Mesendoderm (in vitro differentiated cells): ENCODE measurements around the gene NOS1. TPM values are rescaled to one million over a fixed set of nuclear protein-coding genes. Genes with fewer than 3 reads are reported as not detected.
A peak's percentile ranks its signal among the peaks of the same experiment; 100 is the strongest.

ENCODE experiments used
- DNase-seq: peaks from one replicate; pipeline ENCODE4 v3.0.0; 2013
- H2AK5ac ChIP-seq: 2 replicates; pipeline ENCODE4 v1.6.1; 2013; ENCODE audit warnings: low read length, inconsistent platforms
- H2BK120ac ChIP-seq: 2 replicates; pipeline ENCODE4 v1.6.1; 2013; ENCODE audit warnings: low read depth, mild to moderate bottlenecking, low read length, moderate library complexity, mixed read lengths
- H2BK15ac ChIP-seq: replicated peaks from 2 replicates; pipeline ENCODE4 v1.6.1; 2013; ENCODE audit warnings: low read depth, mild to moderate bottlenecking, moderate library complexity
- H2BK5ac ChIP-seq: 2 replicates; pipeline ENCODE4 v1.6.1; 2013; ENCODE audit warnings: low read length, inconsistent platforms
- H3K18ac ChIP-seq: 2 replicates; pipeline ENCODE4 v1.6.1; 2013; ENCODE audit warnings: mild to moderate bottlenecking, low read length, mixed read lengths
- H3K23ac ChIP-seq: one replicate; pipeline ENCODE4 v1.6.1; 2013; ENCODE audit warnings: low read length
- H3K27ac ChIP-seq: 2 replicates; pipeline ENCODE4 v1.5.1; 2013; ENCODE audit warnings: low read depth, mild to moderate bottlenecking, inconsistent platforms, low read length, moderate library complexity
- H3K27me3 ChIP-seq: 2 replicates; pipeline ENCODE4 v1.6.1; 2013; ENCODE audit warnings: low read length, control low read depth, mild to moderate bottlenecking, inconsistent platforms; ENCODE audit not compliant: insufficient read depth, poor library complexity
- H3K36me3 ChIP-seq: 2 replicates; pipeline ENCODE4 v1.6.1; 2013; ENCODE audit warnings: low read length, inconsistent platforms; ENCODE audit not compliant: control insufficient read depth, insufficient read depth
- H3K4ac ChIP-seq: one replicate; pipeline ENCODE4 v1.6.1; 2013; ENCODE audit warnings: low read depth, mild to moderate bottlenecking, low read length, moderate library complexity
- H3K4me1 ChIP-seq: 2 replicates; pipeline ENCODE4 v1.6.1; 2013; ENCODE audit warnings: low read depth, low read length, inconsistent platforms; ENCODE audit not compliant: control insufficient read depth
- H3K4me2 ChIP-seq: 2 replicates; pipeline ENCODE4 v1.6.1; 2013; ENCODE audit warnings: low read length
- H3K4me3 ChIP-seq: 2 replicates; pipeline ENCODE4 v1.5.1; 2013; ENCODE audit warnings: mild to moderate bottlenecking, low read length
- H3K56ac ChIP-seq: one replicate; pipeline ENCODE4 v1.6.1; 2013; ENCODE audit warnings: low read length
- H3K79me1 ChIP-seq: 2 replicates; pipeline ENCODE4 v1.6.1; 2013; ENCODE audit warnings: low read length, inconsistent platforms
- H3K79me2 ChIP-seq: 2 replicates; pipeline ENCODE4 v1.6.1; 2013; ENCODE audit warnings: mild to moderate bottlenecking, low read length; ENCODE audit not compliant: control insufficient read depth, insufficient read depth
- H3K9ac ChIP-seq: 2 replicates; pipeline ENCODE4 v1.6.1; 2013; ENCODE audit warnings: low read length, inconsistent platforms
- H4K5ac ChIP-seq: one replicate; pipeline ENCODE4 v1.6.1; 2013; ENCODE audit warnings: low read length
- H4K8ac ChIP-seq: one replicate; pipeline ENCODE4 v1.6.1; 2013; ENCODE audit warnings: low read depth, mild to moderate bottlenecking, control low read depth, low read length, moderate library complexity
- WGBS: extraction: QIAGEN DNeasy Blood & Tissue Kit; methylation state at CpG from one replicate; pipeline ENCODE4 v1.1.7; 2013; ENCODE audit warnings: low lambda C conversion rate, missing lambda C conversion rate; ENCODE audit not compliant: insufficient coverage; ENCODE audit errors: extremely low coverage; 5-methylcytosine and 5-hydroxymethylcytosine counted together
- polyA plus RNA-seq, 2 experiments: library from polyadenylated mRNA; stranded (reverse); fragments of 200-250 nt; gene quantifications; one replicate each; pipeline ENCODE4 v1.2.3, GENCODE V29; 2013

The NOS1 gene
- 0.48 TPM for polyA plus RNA-seq (2013, experiment 1 of 2)
- polyA plus RNA-seq (2013, experiment 2 of 2): 0.46 TPM

- no peak within 1 kb of the TSS for H3K23ac ChIP-seq
- peaks cover 41% of the 10 kb centered on the region for H3K27me3 ChIP-seq
- H3K4me3 ChIP-seq: peak within 1 kb of the TSS; percentile 61
- no peak within 1 kb of the TSS for H2BK15ac ChIP-seq
- H3K36me3 ChIP-seq: no peaks in the 10 kb centered on the region
- no peak within 1 kb of the TSS for H4K8ac ChIP-seq
- H3K56ac ChIP-seq: peak within 1 kb of the TSS; percentile 50
- peak within 1 kb of the TSS; percentile 45 for H3K9ac ChIP-seq
- no peak within 1 kb of the TSS for H2BK120ac ChIP-seq
- no peak within 1 kb of the TSS for H4K5ac ChIP-seq
- H2BK5ac ChIP-seq: no peak within 1 kb of the TSS
- H3K79me1 ChIP-seq: no peaks in the 10 kb centered on the region
- no peaks in the 10 kb centered on the region for H3K79me2 ChIP-seq
- peak; percentile 22 for DNase-seq
- H2AK5ac ChIP-seq: no peak within 1 kb of the TSS
- peak within 1 kb of the TSS; percentile 61 for H3K4me2 ChIP-seq
- H3K4me1 ChIP-seq: no peaks in the 10 kb centered on the region
- H3K27ac ChIP-seq: no peak within 1 kb of the TSS
- no CpG with 5 or more reads among the region's 33 CpGs for WGBS
- H3K4ac ChIP-seq: no peak within 1 kb of the TSS
- no peak within 1 kb of the TSS for H3K18ac ChIP-seq
Measured at GRCh38 chr12:117361347-117361751, at the start of gene NOS1. TSS of gene NOS1 (minus strand) at chr12:117361626. CDS start at chr12:117331069, 30,557 bp downstream.

- no peak overlapping the region for H2BK120ac ChIP-seq
Measured at GRCh38 chr12:117409286-117409685, 47.9 kb upstream of the NOS1 start.

GRCh38 chr12:117408161-117408791 is 46.9 kb upstream of the NOS1 start:
- no peak overlapping the region for H3K23ac ChIP-seq
- no peak overlapping the region for H2BK15ac ChIP-seq
- DNase-seq: peak; percentile 60
- H2BK120ac ChIP-seq: no peak overlapping the region
- no peak overlapping the region for H4K5ac ChIP-seq
- H3K4me2 ChIP-seq: no peak overlapping the region
- H2AK5ac ChIP-seq: no peak overlapping the region
- H3K18ac ChIP-seq: no peak overlapping the region
- H3K27ac ChIP-seq: no peak overlapping the region
- H3K27me3 ChIP-seq: no peaks in the 10 kb centered on the region
- H3K79me2 ChIP-seq: no peaks in the 10 kb centered on the region
- H3K4me1 ChIP-seq: no peaks in the 10 kb centered on the region
- peak overlapping the region; percentile 28 for H3K56ac ChIP-seq
- WGBS: no CpG with 5 or more reads among the region's 11 CpGs
- H3K9ac ChIP-seq: peak overlapping the region; percentile 7
- H2BK5ac ChIP-seq: no peak overlapping the region
- no peaks in the 10 kb centered on the region for H3K36me3 ChIP-seq
- H3K4ac ChIP-seq: peak overlapping the region; percentile 72
- no peak overlapping the region for H4K8ac ChIP-seq
- H3K79me1 ChIP-seq: no peaks in the 10 kb centered on the region
- no peak overlapping the region for H3K4me3 ChIP-seq

More at GRCh38 chr12:117409286-117409685, 47.9 kb upstream of the NOS1 start:
- Histone ChIP-seq H4K8ac (no peak overlapping the region), H3K23ac (no peak overlapping the region), H4K5ac (no peak overlapping the region), H3K79me2 (no peaks in the 10 kb centered on the region), H3K79me1 (no peaks in the 10 kb centered on the region), H2BK15ac (no peak overlapping the region), H2BK5ac (no peak overlapping the region), H3K56ac (no peak overlapping the region), H3K36me3 (no peaks in the 10 kb centered on the region), H3K4me2 (no peak overlapping the region), H3K18ac (no peak overlapping the region), H2AK5ac (no peak overlapping the region), H3K4me1 (no peaks in the 10 kb centered on the region), H3K27ac (no peak overlapping the region), H3K27me3 (no peaks in the 10 kb centered on the region), H3K9ac (no peak overlapping the region), H3K4me3 (no peak overlapping the region), H3K4ac (no peak overlapping the region)
- no peak for DNase-seq

GRCh38 chr12:117404940-117405339 is 43.5 kb upstream of the NOS1 start:
- no peak overlapping the region for H2BK15ac ChIP-seq
- no peak overlapping the region for H3K27ac ChIP-seq
- no peak overlapping the region for H2BK5ac ChIP-seq
- no peak overlapping the region for H3K4ac ChIP-seq
- WGBS: no CpG with 5 or more reads among the region's 7 CpGs
- no peak overlapping the region for H3K4me3 ChIP-seq
- H2AK5ac ChIP-seq: no peak overlapping the region
- no peak overlapping the region for H2BK120ac ChIP-seq
- no peak overlapping the region for H3K56ac ChIP-seq
- DNase-seq: no peak
- no peaks in the 10 kb centered on the region for H3K79me2 ChIP-seq
- H4K5ac ChIP-seq: no peak overlapping the region
- no peaks in the 10 kb centered on the region for H3K27me3 ChIP-seq
- no peak overlapping the region for H3K18ac ChIP-seq
- no peaks in the 10 kb centered on the region for H3K4me1 ChIP-seq
- no peak overlapping the region for H3K9ac ChIP-seq
- H4K8ac ChIP-seq: no peak overlapping the region
- no peaks in the 10 kb centered on the region for H3K79me1 ChIP-seq
- H3K4me2 ChIP-seq: no peak overlapping the region
- H3K36me3 ChIP-seq: no peaks in the 10 kb centered on the region
- H3K23ac ChIP-seq: no peak overlapping the region

- no peak overlapping the region for H4K8ac ChIP-seq
- WGBS: no CpG with 5 or more reads among the region's 4 CpGs
- no peak overlapping the region for H3K4ac ChIP-seq
- H3K79me1 ChIP-seq: no peaks in the 10 kb centered on the region
- H3K18ac ChIP-seq: no peak overlapping the region
- H2BK5ac ChIP-seq: no peak overlapping the region
- no peak for DNase-seq
- no peaks in the 10 kb centered on the region for H3K4me1 ChIP-seq
- H3K4me3 ChIP-seq: no peak overlapping the region
- no peak overlapping the region for H2AK5ac ChIP-seq
- no peaks in the 10 kb centered on the region for H3K27me3 ChIP-seq
- no peak overlapping the region for H3K27ac ChIP-seq
- H3K36me3 ChIP-seq: no peaks in the 10 kb centered on the region
- H3K4me2 ChIP-seq: no peak overlapping the region
- H2BK15ac ChIP-seq: no peak overlapping the region
- H3K79me2 ChIP-seq: no peaks in the 10 kb centered on the region
- no peak overlapping the region for H3K56ac ChIP-seq
- no peak overlapping the region for H3K23ac ChIP-seq
- no peak overlapping the region for H3K9ac ChIP-seq
- H4K5ac ChIP-seq: no peak overlapping the region
- no peak overlapping the region for H2BK120ac ChIP-seq
Measured at GRCh38 chr12:117404203-117404853, 42.9 kb upstream of the NOS1 start.
